Inflammatory macrophage treated with lipopolysaccharide for 4 hours (primary cell): Measurements from ENCODE around the gene CPOX.

Experiments
- DNase-seq: peaks from one replicate; pipeline ENCODE4 v3.0.0-alpha.2; 2020

Gene CPOX

GRCh38 chr3:98534168-98534567 is 59.2 kb downstream of the CPOX start:
- no peak for DNase-seq

- no peak for DNase-seq
Observed at GRCh38 chr3:98532709-98533571, 60.5 kb downstream of the CPOX start.

DNA sequence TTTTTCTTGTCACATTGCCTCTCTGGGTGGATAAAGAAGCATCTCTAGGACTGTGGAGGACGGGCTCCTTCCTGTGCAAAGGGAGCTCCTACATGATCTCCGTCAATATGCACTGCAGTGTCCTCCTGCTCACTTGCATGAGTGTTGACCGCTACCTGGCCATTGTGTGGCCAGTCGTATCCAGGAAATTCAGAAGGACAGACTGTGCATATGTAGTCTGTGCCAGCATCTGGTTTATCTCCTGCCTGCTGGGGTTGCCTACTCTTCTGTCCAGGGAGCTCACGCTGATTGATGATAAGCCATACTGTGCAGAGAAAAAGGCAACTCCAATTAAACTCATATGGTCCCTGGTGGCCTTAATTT is 61.2 kb downstream of the CPOX start:
- DNase-seq: no peak

GRCh38 chr3:98531622-98532274 is 61.7 kb downstream of the CPOX start, which contains the start of gene GPR15:
Gene GPR15 (plus strand): TSS chr3:98531978. CDS start chr3:98532034, 56 bp downstream.
- no peak for DNase-seq

DNA sequence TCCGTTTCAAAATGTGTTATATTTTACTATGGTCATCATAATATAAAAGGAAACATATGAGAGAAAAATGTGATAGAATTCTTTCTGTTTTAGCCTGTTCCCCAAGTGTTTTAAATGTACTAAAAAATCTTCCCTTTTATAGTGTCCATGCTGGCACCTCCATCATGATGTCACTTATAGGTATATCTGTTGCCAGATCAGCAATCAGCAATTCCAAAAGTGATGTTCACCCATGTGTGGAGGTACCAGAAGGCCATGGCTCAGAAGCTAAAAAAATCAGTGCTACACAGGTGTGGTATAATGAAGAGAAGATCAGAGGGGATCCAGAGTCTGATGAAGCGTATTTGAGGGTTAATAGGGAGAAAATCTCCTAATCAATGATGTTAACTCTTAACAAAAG is 62.7 kb downstream of the CPOX start:
- no peak for DNase-seq

- DNase-seq: no peak
Observed at GRCh38 chr3:98529856-98530459, 63.5 kb downstream of the CPOX start.
